C4-2B (cell line): ENCODE data around the gene BIN1.

ENCODE experiments used
- CTCF ChIP-seq: fragments of 450-650 bp; conservative IDR thresholded peaks from 2 replicates; pipeline ENCODE4 v1.5.1; 2017; ENCODE audit warnings: mild to moderate bottlenecking
- ZFX ChIP-seq: fragments of 450-650 bp; IDR thresholded peaks from 2 replicates; pipeline ENCODE4 v1.6.1; 2017

GRCh38 chr2:127095784-127096183 lies 11.2 kb downstream of the BIN1 start:
- TF ChIP-seq CTCF (no peak), ZFX (no peak)
